Thyroid gland (tissue), 4 donors: ENCODE measurements around the gene PAX8.

ENCODE experiments used
- CTCF ChIP-seq, 6 experiments: fragments of 200-600 bp in 3 of 6; fragments of 450-650 bp in 3 of 6; sonication (generic) in 3 of 6; IDR thresholded peaks; one replicate each; pipeline ENCODE4 v1.5.1; 2016 to 2019; ENCODE audit warnings: antibody characterized with exemption in 6 of 6, mild to moderate bottlenecking in 2 of 6, inconsistent platforms in 1 of 6, moderate library complexity in 1 of 6
- POLR2A ChIP-seq, 2 donors: fragments of 450-650 bp; IDR thresholded peaks; one replicate each; pipeline ENCODE4 v1.6.1; 2017; ENCODE audit warnings: antibody characterized with exemption in 2 of 2, mild to moderate bottlenecking in 2 of 2, moderate library complexity in 1 of 2

- TF ChIP-seq CTCF (IDR thresholded peaks at IDR 0.05) (no peak), POLR2A (IDR thresholded peaks at IDR 0.05) (peak in 1 of 2 donors; percentile 7)
Measured at GRCh38 chr2:113264713-113265403, 13.9 kb downstream of the PAX8 start.
